ENCODE results near the gene TRAPPC14. TPM values are rescaled to one million over a fixed set of nuclear protein-coding genes. Genes with fewer than 3 reads are reported as not detected.
A peak's percentile ranks its signal among the peaks of the same experiment; 100 is the strongest.

The TRAPPC14 gene
- total and polyA plus RNA-seq, 4 donors: 3.6 to 28.2 (median 16.9) TPM

GRCh38 chr7:100176096-100177044, 17.8 kb upstream of the TRAPPC14 start:
- no peaks in the 10 kb centered on the region for H3K36me3 ChIP-seq (ENCODE audit: control insufficient read depth in 1 of 2, insufficient read depth in 2 of 2, low read length in 1 of 2)
- 58 to 66% methylated on average over 12 to 14 of the region's 14 CpGs for WGBS, 2 donors
- ATAC-seq (ENCODE audit: low FRiP score) (no peak), DNase-seq (peak in 1 of 2 donors; percentile 59)
- intact Hi-C loops (cut with DNase I): no loop called here
- H3K9me3 ChIP-seq (ENCODE audit: control insufficient read depth, low read length): no peaks in the 10 kb centered on the region
- H3K27me3 ChIP-seq (ENCODE audit: control insufficient read depth in 1 of 2, insufficient read depth in 2 of 2, low read length in 1 of 2): no peaks in the 10 kb centered on the region
- H3K4me1 ChIP-seq (ENCODE audit: control insufficient read depth in 1 of 2, insufficient read depth in 2 of 2, low read length in 2 of 2): no peaks in the 10 kb centered on the region
- H3K27ac ChIP-seq (ENCODE audit: low read depth in 1 of 2, low read length in 2 of 2): no peak overlapping the region
- H3K4me3 ChIP-seq (ENCODE audit: low read length in 2 of 2): peak overlapping the region in 1 of 2 donors; percentile 31

DNA sequence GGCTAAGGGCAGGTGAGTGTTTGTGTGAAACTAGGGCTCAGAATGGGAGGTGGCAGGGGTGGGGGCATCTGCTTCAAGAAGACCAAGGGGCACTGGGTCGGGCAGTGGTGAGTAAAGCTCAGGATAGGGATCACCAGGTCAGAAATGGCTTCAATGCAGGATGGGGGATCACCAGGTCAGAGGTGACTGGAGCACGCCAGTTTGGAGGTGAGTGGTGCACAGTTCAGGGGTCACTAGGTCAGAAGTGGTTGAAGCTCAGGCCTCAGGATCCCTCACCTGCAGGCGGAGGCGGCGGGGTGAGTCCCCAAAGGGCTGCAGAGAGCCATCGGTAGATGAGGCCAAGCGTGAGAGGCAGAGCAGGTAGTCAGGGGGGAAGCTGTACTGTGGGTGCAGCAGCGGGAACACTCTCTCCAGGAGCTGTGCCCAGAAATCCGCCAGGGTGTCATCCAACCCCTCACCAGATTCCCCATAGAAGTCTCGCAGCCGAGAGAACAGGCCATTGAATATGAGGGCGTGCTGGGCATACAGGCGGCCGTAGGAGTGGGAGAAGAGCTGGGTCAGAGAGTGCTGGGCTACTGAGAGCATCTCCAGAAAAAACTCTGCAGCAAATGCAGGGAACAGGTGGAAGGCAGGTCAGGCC, 16.9 kb upstream of the TRAPPC14 start:
- no peaks in the 10 kb centered on the region for H3K36me3 ChIP-seq (ENCODE audit: control insufficient read depth in 1 of 2, insufficient read depth in 2 of 2, low read length in 1 of 2)
- ATAC-seq (ENCODE audit: low FRiP score) (no peak), DNase-seq (peak in 1 of 2 donors; percentile 55)
- H3K4me3 ChIP-seq (ENCODE audit: low read length in 2 of 2): no peak overlapping the region
- no peaks in the 10 kb centered on the region for H3K4me1 ChIP-seq (ENCODE audit: control insufficient read depth in 1 of 2, insufficient read depth in 2 of 2, low read length in 2 of 2)
- H3K27me3 ChIP-seq (ENCODE audit: control insufficient read depth in 1 of 2, insufficient read depth in 2 of 2, low read length in 1 of 2): no peaks in the 10 kb centered on the region
- intact Hi-C loops (cut with DNase I): no loop called here
- WGBS, 2 donors: 95% methylated on average over 14 of the region's 14 CpGs
- no peaks in the 10 kb centered on the region for H3K9me3 ChIP-seq (ENCODE audit: control insufficient read depth, low read length)
- no peak overlapping the region for H3K27ac ChIP-seq (ENCODE audit: low read depth in 1 of 2, low read length in 2 of 2)

DNA sequence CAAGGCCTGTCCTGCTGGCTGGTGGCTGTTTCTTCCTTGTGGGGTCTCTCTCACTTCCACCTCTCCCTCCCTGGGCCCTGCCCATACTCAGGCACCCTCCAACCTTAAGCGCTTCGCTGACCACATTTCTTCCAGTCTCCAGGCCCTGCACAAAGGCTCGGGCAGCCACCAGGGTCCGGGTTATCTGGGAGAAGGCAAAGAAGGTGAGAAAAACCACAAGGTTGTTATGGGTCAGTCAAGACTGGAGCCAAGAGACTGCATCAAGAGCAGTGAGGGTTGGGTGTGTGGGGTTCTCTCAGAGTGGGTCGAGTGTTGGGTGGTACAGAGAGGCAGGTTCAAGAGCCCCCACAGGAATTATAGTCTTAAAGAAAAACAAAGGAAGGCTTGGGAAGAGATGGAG, 16.1 kb upstream of the TRAPPC14 start:
- DNase-seq (peak in 1 of 2 donors; percentile 46), ATAC-seq (ENCODE audit: low FRiP score) (no peak)
- H3K27ac ChIP-seq (ENCODE audit: low read depth in 1 of 2, low read length in 2 of 2): no peak overlapping the region
- H3K4me1 ChIP-seq (ENCODE audit: control insufficient read depth in 1 of 2, insufficient read depth in 2 of 2, low read length in 2 of 2): no peaks in the 10 kb centered on the region
- no peaks in the 10 kb centered on the region for H3K27me3 ChIP-seq (ENCODE audit: control insufficient read depth in 1 of 2, insufficient read depth in 2 of 2, low read length in 1 of 2)
- no peaks in the 10 kb centered on the region for H3K36me3 ChIP-seq (ENCODE audit: control insufficient read depth in 1 of 2, insufficient read depth in 2 of 2, low read length in 1 of 2)
- intact Hi-C loops (cut with DNase I): no loop called here
- H3K4me3 ChIP-seq (ENCODE audit: low read length in 2 of 2): no peak overlapping the region
- H3K9me3 ChIP-seq (ENCODE audit: control insufficient read depth, low read length): no peaks in the 10 kb centered on the region
- WGBS, 2 donors: 86% methylated on average over 5 of the region's 5 CpGs

DNA sequence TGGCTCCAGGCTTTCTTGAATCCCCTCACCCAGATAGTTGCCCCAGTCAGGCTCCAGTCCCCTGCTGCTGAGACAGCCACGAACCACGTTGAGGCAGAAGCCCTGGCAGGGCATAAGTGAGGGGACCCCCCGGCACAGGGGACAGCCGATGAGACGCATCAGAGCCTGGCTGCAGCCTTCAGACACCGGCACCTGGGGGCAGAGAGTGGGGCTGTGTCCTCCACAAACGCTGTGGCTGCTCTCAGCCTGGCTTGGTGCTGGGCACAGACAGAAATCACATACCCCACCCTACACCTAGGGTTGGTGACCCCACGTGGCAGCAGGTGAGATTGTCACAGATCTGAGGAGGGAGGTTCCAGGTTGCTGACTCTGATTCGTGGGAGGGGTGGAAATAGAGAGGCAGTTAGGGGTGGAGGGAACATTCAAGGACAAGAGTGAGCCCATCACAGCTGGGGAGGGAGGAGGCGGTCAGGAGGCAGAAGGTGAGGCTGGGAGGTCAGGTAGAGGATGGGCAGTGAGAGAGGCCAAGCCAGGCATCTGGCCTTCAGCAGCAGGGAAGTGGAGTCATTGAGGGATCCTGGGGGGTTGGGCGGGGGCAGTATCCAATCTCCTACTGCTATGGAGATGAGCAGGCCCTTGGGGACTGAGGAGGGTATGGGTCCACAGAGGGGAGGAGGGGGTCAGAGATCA, 15.4 kb upstream of the TRAPPC14 start:
- no peak overlapping the region for H3K27ac ChIP-seq (ENCODE audit: low read depth in 1 of 2, low read length in 2 of 2)
- no peaks in the 10 kb centered on the region for H3K36me3 ChIP-seq (ENCODE audit: control insufficient read depth in 1 of 2, insufficient read depth in 2 of 2, low read length in 1 of 2)
- H3K4me1 ChIP-seq (ENCODE audit: control insufficient read depth in 1 of 2, insufficient read depth in 2 of 2, low read length in 2 of 2): no peaks in the 10 kb centered on the region
- H3K9me3 ChIP-seq (ENCODE audit: control insufficient read depth, low read length): no peaks in the 10 kb centered on the region
- DNase-seq (peak in 1 of 2 donors; percentile 68), ATAC-seq (ENCODE audit: low FRiP score) (no peak)
- no peaks in the 10 kb centered on the region for H3K27me3 ChIP-seq (ENCODE audit: control insufficient read depth in 1 of 2, insufficient read depth in 2 of 2, low read length in 1 of 2)
- intact Hi-C loops (cut with DNase I): no loop called here
- 92 to 93% methylated on average over 11 of the region's 11 CpGs for WGBS, 2 donors
- H3K4me3 ChIP-seq (ENCODE audit: low read length in 2 of 2): no peak overlapping the region

DNA sequence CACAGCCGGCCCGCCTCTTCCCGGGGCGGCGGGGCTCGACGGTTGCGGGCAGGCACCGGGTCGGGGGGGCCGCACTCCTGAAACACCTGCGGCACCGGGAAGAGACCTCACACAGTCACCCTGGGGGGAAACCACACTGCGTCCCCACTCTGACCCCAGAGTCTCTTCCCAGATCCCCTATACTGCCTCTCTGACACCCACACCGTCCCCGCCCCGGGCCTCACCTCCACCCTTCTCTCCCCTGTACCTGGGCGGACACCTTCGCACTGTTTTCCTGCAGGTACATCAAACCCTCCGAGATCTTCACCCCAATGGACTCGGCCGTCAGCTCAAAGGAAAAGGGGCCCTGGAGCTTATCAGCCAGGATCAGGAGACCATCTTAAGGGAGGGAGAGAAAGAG, 13.3 kb upstream of the TRAPPC14 start:
- intact Hi-C loops (cut with DNase I): no loop called here
- Histone ChIP-seq H3K4me1 (ENCODE audit: control insufficient read depth in 1 of 2, insufficient read depth in 2 of 2, low read length in 2 of 2) (no peaks in the 10 kb centered on the region), H3K27me3 (ENCODE audit: control insufficient read depth in 1 of 2, insufficient read depth in 2 of 2, low read length in 1 of 2) (no peaks in the 10 kb centered on the region), H3K36me3 (ENCODE audit: control insufficient read depth in 1 of 2, insufficient read depth in 2 of 2, low read length in 1 of 2) (no peaks in the 10 kb centered on the region), H3K4me3 (ENCODE audit: low read length in 2 of 2) (peak overlapping the region in 1 of 2 donors; percentile 20), H3K27ac (ENCODE audit: low read depth in 1 of 2, low read length in 2 of 2) (no peak overlapping the region), H3K9me3 (ENCODE audit: control insufficient read depth, low read length) (no peaks in the 10 kb centered on the region)
- ATAC-seq (ENCODE audit: low FRiP score): no peak
- DNase-seq: peak in 1 of 2 donors; percentile 75
- WGBS, 2 donors: 41 to 49% methylated on average over 19 to 22 of the region's 22 CpGs

DNA sequence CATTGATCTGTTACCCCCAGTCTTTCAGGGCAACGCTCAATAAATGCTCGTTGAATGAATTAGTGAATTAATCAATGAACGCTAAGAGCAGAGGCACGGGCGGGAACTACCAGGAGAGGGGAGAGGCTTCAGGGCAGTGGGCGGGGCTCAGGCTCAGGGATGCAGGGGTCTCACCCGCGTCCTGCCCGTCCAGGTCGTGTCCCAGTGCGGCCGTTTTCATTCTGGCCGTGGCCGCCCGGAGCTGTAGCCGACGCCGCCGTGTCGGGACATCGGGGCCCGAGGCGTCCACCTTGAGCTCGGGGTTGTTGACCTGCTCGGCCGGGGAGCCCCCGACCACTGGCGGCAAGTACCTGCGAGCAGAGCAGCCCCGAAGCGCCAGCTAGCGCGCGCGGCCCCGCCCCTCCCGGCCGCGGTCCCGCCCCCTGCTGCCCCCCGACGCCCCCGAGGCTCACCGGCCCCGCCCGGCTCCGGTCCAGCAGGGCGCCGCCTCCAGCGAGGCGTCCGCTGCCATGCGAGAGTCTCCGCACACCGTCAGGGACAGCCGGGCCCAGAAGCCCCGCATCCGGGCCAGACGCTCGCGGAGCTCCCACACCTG, 12.7 kb upstream of the TRAPPC14 start:
- Histone ChIP-seq H3K27me3 (ENCODE audit: control insufficient read depth in 1 of 2, insufficient read depth in 2 of 2, low read length in 1 of 2) (no peaks in the 10 kb centered on the region), H3K36me3 (ENCODE audit: control insufficient read depth in 1 of 2, insufficient read depth in 2 of 2, low read length in 1 of 2) (no peaks in the 10 kb centered on the region), H3K9me3 (ENCODE audit: control insufficient read depth, low read length) (no peaks in the 10 kb centered on the region), H3K4me3 (ENCODE audit: low read length in 2 of 2) (peak overlapping the region; percentile 20 to 22), H3K27ac (ENCODE audit: low read depth in 1 of 2, low read length in 2 of 2) (no peak overlapping the region), H3K4me1 (ENCODE audit: control insufficient read depth in 1 of 2, insufficient read depth in 2 of 2, low read length in 2 of 2) (no peaks in the 10 kb centered on the region)
- ATAC-seq (ENCODE audit: low FRiP score) (no peak), DNase-seq (peak in 1 of 2 donors; percentile 76)
- 12 to 20% methylated on average over 45 to 61 of the region's 61 CpGs for WGBS, 2 donors
- intact Hi-C loops (cut with DNase I): no loop called here

DNA sequence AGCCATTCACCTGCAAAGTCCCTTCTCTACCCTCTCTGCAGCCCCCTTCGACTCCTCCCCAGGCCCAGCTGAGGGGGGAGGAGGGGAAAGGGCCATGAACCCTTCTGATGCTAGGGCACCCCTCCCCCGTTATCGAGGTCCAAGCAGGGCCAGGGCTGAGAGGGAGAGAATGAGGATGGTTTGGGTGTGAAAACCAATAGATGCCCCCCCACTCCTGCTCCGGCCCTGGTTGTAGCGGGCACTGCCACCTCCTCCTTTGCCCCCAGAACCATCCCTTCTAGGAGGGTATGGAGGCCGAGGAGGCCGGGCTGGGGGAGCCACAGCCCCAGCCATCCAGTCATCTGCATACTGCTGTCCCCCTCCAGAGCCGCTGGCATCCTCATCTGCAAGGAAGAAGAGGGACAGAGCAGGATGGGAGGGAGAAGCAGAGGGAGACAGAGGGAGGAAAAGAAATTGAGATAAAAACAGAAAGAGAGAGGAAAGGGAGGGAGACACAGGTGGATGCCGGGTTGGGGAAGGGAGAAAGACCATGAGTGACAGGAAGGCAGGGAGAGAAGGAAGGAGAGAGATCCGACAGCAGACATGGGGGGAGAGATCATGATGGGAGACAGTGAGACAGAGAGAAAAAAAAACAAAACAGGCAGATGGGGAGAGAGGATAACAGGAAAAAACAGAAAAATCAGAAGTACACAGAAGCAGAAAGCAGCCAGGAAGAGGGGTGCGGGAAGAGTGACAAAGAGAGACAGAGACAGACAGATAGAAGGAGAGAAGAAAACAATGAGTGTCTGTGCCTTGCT, 11.8 kb upstream of the TRAPPC14 start:
- intact Hi-C loops (cut with DNase I): no loop called here
- Histone ChIP-seq H3K27ac (ENCODE audit: low read depth in 1 of 2, low read length in 2 of 2) (no peak overlapping the region), H3K4me1 (ENCODE audit: control insufficient read depth in 1 of 2, insufficient read depth in 2 of 2, low read length in 2 of 2) (no peaks in the 10 kb centered on the region), H3K36me3 (ENCODE audit: control insufficient read depth in 1 of 2, insufficient read depth in 2 of 2, low read length in 1 of 2) (no peaks in the 10 kb centered on the region), H3K27me3 (ENCODE audit: control insufficient read depth in 1 of 2, insufficient read depth in 2 of 2, low read length in 1 of 2) (no peaks in the 10 kb centered on the region), H3K9me3 (ENCODE audit: control insufficient read depth, low read length) (no peaks in the 10 kb centered on the region), H3K4me3 (ENCODE audit: low read length in 2 of 2) (no peak overlapping the region)
- DNase-seq (peak in 1 of 2 donors; percentile 55), ATAC-seq (ENCODE audit: low FRiP score) (no peak)
- 90 to 93% methylated on average over 11 of the region's 11 CpGs for WGBS, 2 donors
